ENCODE data around the gene RXRA.

GRCh38 chr9:134418354-134418753, 92.1 kb downstream of the RXRA start:
- TF ChIP-seq, protein P1, sequence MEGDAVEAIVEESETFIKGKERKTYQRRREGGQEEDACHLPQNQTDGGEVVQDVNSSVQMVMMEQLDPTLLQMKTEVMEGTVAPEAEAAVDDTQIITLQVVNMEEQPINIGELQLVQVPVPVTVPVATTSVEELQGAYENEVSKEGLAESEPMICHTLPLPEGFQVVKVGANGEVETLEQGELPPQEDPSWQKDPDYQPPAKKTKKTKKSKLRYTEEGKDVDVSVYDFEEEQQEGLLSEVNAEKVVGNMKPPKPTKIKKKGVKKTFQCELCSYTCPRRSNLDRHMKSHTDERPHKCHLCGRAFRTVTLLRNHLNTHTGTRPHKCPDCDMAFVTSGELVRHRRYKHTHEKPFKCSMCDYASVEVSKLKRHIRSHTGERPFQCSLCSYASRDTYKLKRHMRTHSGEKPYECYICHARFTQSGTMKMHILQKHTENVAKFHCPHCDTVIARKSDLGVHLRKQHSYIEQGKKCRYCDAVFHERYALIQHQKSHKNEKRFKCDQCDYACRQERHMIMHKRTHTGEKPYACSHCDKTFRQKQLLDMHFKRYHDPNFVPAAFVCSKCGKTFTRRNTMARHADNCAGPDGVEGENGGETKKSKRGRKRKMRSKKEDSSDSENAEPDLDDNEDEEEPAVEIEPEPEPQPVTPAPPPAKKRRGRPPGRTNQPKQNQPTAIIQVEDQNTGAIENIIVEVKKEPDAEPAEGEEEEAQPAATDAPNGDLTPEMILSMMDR (IDR thresholded peaks at IDR 0.05), result no peak
- TF ChIP-seq POLR2AphosphoS5 (IDR thresholded peaks at IDR 0.05; ENCODE audit: insufficient read depth in 1 of 2, low read depth in 1 of 2) (no peak), POLR2A (IDR thresholded peaks at IDR 0.05) (no peak)

Data from vagina (tissue), 2 donors.